T-helper 2 cell treated with Interferon-gamma antibody and Interleukin-4, amounts not matched to agents 100 ng/mL and 5 ng/mL, for 36 hours (primary cell): Measurements from ENCODE around the gene MYDGF. TPM values are rescaled to one million over a fixed set of nuclear protein-coding genes. Genes with fewer than 3 reads are reported as not detected.
"Not testable (repeated sequence)": the region's sequence is repeated elsewhere in the genome, so short reads cannot be mapped to it uniquely, and the experiment has no call there.

Experiments
- intact Hi-C: fragments of 100-400 bp; cut with micrococcal nuclease; formaldehyde crosslinking; loops from one replicate; pipeline ENCODE4 v1.15.1; 2023
- total RNA-seq: library from RNA; stranded (reverse); gene quantifications from 2 replicates; pipeline ENCODE4 v1.2.3, GENCODE V29; 2022

Gene MYDGF
- 77.4 and 80.4 TPM in 2 replicates for total RNA-seq

GRCh38 chr19:4669723-4670480, at the start of gene MYDGF:
MYDGF (minus strand) TSS chr19:4670342; CDS start chr19:4670334, 8 bp downstream.
- intact Hi-C loops: loop anchor here (1.0 kb wide), 3 partner anchors 31 to 121 kb away; partner anchors contain the start of genes DPP9, FEM1A and TNFAIP8L1

- intact Hi-C loops: no loop called here
Measured at GRCh38 chr19:4719499-4719866, 49.3 kb upstream of the MYDGF start.

GRCh38 chr19:4717966-4718701, 48.0 kb upstream of the MYDGF start:
- intact Hi-C loops: no loop called here

- intact Hi-C loops: no loop called here
Measured at GRCh38 chr19:4717191-4717965, 47.2 kb upstream of the MYDGF start.

- intact Hi-C loops: no loop called here
Measured at GRCh38 chr19:4715529-4716221, 45.5 kb upstream of the MYDGF start.

- intact Hi-C loops: not testable (repeated sequence)
Measured at GRCh38 chr19:4715178-4715528, 45.0 kb upstream of the MYDGF start.

- intact Hi-C loops: no loop called here
Measured at GRCh38 chr19:4714016-4714415, 43.9 kb upstream of the MYDGF start.

- intact Hi-C loops: no loop called here
Measured at GRCh38 chr19:4713384-4713951, 43.3 kb upstream of the MYDGF start.

GRCh38 chr19:4712771-4713170, 42.6 kb upstream of the MYDGF start:
- intact Hi-C loops: no loop called here

- intact Hi-C loops: no loop called here
Measured at GRCh38 chr19:4711211-4711610, 41.1 kb upstream of the MYDGF start.

- intact Hi-C loops: no loop called here
Measured at GRCh38 chr19:4710281-4710600, 40.1 kb upstream of the MYDGF start.

GRCh38 chr19:4709440-4710280, 39.5 kb upstream of the MYDGF start:
- intact Hi-C loops: no loop called here

- intact Hi-C loops: no loop called here
Measured at GRCh38 chr19:4707956-4708650, 38.0 kb upstream of the MYDGF start.

GRCh38 chr19:4707322-4707721, 37.2 kb upstream of the MYDGF start:
- intact Hi-C loops: no loop called here

- intact Hi-C loops: no loop called here
Measured at GRCh38 chr19:4705413-4706131, 35.4 kb upstream of the MYDGF start.

GRCh38 chr19:4704317-4704673, 34.2 kb upstream of the MYDGF start:
- intact Hi-C loops: no loop called here

- intact Hi-C loops: no loop called here
Measured at GRCh38 chr19:4703671-4704316, 33.7 kb upstream of the MYDGF start.

- intact Hi-C loops: no loop called here
Measured at GRCh38 chr19:4702764-4703163, 32.6 kb upstream of the MYDGF start.

GRCh38 chr19:4701557-4701956, 31.4 kb upstream of the MYDGF start:
- intact Hi-C loops: no loop called here
